Astrocyte (in vitro differentiated cells and primary cell): Measurements from ENCODE around the gene NPTN. TPM values are rescaled to one million over a fixed set of nuclear protein-coding genes. Genes with fewer than 3 reads are reported as not detected.

ENCODE experiments used
- DNase-seq: peaks from one replicate; pipeline ENCODE4 v3.0.0-alpha.2; 2010; ENCODE audit warnings: low read depth
- FAIRE-seq: peaks from 2 replicates; lab custom pipeline; 2011; peaks lifted over from hg19 to GRCh38; lab: Jason Lieb, UNC
- H2AFZ ChIP-seq: 2 replicates; pipeline ENCODE4 v1.6.0; 2012; ENCODE audit warnings: low read depth, low read length, inconsistent platforms
- H3K27ac ChIP-seq: 2 replicates; pipeline ENCODE4 v1.5.1; 2011; ENCODE audit warnings: low read depth, low read length, inconsistent platforms
- H3K27me3 ChIP-seq: 2 replicates; pipeline ENCODE4 v1.6.0; 2011; ENCODE audit warnings: low read length, inconsistent platforms; ENCODE audit not compliant: insufficient read depth
- H3K36me3 ChIP-seq: 2 replicates; pipeline ENCODE4 v1.5.1; 2011; ENCODE audit warnings: low read length, inconsistent platforms; ENCODE audit not compliant: insufficient read depth
- H3K4me1 ChIP-seq: 2 replicates; pipeline ENCODE4 v1.5.1; 2011; ENCODE audit warnings: low read length, inconsistent platforms; ENCODE audit not compliant: insufficient read depth
- H3K4me2 ChIP-seq: 2 replicates; pipeline ENCODE4 v1.6.0; 2012; ENCODE audit warnings: low read length, inconsistent platforms
- H3K4me3 ChIP-seq: 2 replicates; pipeline ENCODE4 v1.5.1; 2011; ENCODE audit warnings: low read depth, mild to moderate bottlenecking, low read length, inconsistent platforms; ENCODE audit not compliant: insufficient read depth
- H3K79me2 ChIP-seq: 2 replicates; pipeline ENCODE4 v1.6.0; 2012; ENCODE audit warnings: mild to moderate bottlenecking, low read length, inconsistent platforms; ENCODE audit not compliant: insufficient read depth
- H3K9ac ChIP-seq: 2 replicates; pipeline ENCODE4 v1.6.0; 2012; ENCODE audit warnings: mild to moderate bottlenecking, low read length, inconsistent platforms
- H3K9me3 ChIP-seq: 2 replicates; pipeline ENCODE4 v1.5.1; 2012; ENCODE audit warnings: low read depth, mild to moderate bottlenecking, low read length, inconsistent platforms; ENCODE audit not compliant: insufficient read depth
- H4K20me1 ChIP-seq: 2 replicates; pipeline ENCODE4 v1.6.0; 2012; ENCODE audit warnings: low read length, inconsistent platforms; ENCODE audit not compliant: insufficient read depth
- H3K27ac Mint-ChIP-seq: one replicate; pipeline ENCODE4 v1.8.0; 2021; ENCODE audit warnings: mild to moderate bottlenecking, mixed read lengths; ENCODE audit not compliant: unreplicated experiment
- H3K27me3 Mint-ChIP-seq: one replicate; pipeline ENCODE4 v1.8.0; 2021; ENCODE audit warnings: low read depth, mixed read lengths; ENCODE audit not compliant: unreplicated experiment
- H3K36me3 Mint-ChIP-seq: one replicate; pipeline ENCODE4 v1.8.0; 2021; ENCODE audit warnings: low read depth, mixed read lengths; ENCODE audit not compliant: unreplicated experiment
- H3K4me1 Mint-ChIP-seq: one replicate; pipeline ENCODE4 v1.8.0; 2021; ENCODE audit warnings: low read depth, mixed read lengths; ENCODE audit not compliant: unreplicated experiment
- H3K4me3 Mint-ChIP-seq: one replicate; pipeline ENCODE4 v1.8.0; 2021; ENCODE audit warnings: mild to moderate bottlenecking, moderate library complexity, mixed read lengths; ENCODE audit not compliant: unreplicated experiment
- H3K9me3 Mint-ChIP-seq: one replicate; pipeline ENCODE4 v1.8.0; 2021; ENCODE audit warnings: mild to moderate bottlenecking, mixed read lengths; ENCODE audit not compliant: unreplicated experiment
- EZH2 ChIP-seq: IDR thresholded peaks from 2 replicates; pipeline ENCODE4 v1.6.1; 2012; ENCODE audit warnings: mild to moderate bottlenecking, low read length, inconsistent platforms; ENCODE audit not compliant: insufficient read depth
- total RNA-seq: library from RNA; stranded (reverse); gene quantifications from 2 replicates; pipeline ENCODE4 v1.2.1, GENCODE V29; 2021
- TF ChIP-seq, protein P1 (sequence below): IDR thresholded peaks from 2 replicates; pipeline ENCODE4 v1.5.1; 2011; ENCODE audit warnings: low read depth, mild to moderate bottlenecking, inconsistent platforms, low read length, moderate library complexity; ENCODE audit not compliant: insufficient read depth

The NPTN gene
- total RNA-seq, 1 donor from 2014 or later: 281 TPM

DNA sequence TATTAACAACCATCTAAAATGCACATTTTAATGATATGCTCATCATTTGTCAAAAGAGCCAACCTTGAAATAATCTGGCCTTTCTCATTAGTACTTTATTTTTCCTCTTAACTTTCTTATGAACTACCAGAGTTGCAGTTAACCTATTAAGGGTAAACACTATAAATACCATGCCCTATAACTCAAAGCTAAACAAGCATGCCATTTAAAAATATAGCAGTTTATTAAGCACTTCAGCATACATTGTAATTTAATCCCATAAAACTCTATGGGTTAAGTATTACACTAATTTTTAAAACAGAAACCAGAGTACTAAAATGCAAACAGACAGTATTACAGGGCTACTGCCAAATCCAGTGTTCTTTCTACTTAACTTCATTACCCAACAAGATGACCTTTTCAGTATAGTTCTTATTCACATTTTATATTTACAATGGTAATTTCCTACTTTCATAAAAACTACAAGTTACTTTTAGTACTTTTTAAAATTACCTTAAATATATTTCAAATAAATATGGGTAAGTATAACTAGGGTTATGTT is 11.8 kb downstream of the NPTN start:
- Mint-ChIP-seq H3K9me3 (no peaks in the 10 kb centered on the region), H3K4me3 (no peak overlapping the region), H3K27ac (no peak overlapping the region), H3K27me3 (no peaks in the 10 kb centered on the region), H3K36me3 (no peaks in the 10 kb centered on the region), H3K4me1 (peaks cover 44% of the 10 kb centered on the region)
- H3K36me3 ChIP-seq: no peaks in the 10 kb centered on the region
- no peak overlapping the region for H3K4me3 ChIP-seq
- no peak overlapping the region for H3K4me2 ChIP-seq
- no peak for TF ChIP-seq EZH2
- TF ChIP-seq, protein P1, sequence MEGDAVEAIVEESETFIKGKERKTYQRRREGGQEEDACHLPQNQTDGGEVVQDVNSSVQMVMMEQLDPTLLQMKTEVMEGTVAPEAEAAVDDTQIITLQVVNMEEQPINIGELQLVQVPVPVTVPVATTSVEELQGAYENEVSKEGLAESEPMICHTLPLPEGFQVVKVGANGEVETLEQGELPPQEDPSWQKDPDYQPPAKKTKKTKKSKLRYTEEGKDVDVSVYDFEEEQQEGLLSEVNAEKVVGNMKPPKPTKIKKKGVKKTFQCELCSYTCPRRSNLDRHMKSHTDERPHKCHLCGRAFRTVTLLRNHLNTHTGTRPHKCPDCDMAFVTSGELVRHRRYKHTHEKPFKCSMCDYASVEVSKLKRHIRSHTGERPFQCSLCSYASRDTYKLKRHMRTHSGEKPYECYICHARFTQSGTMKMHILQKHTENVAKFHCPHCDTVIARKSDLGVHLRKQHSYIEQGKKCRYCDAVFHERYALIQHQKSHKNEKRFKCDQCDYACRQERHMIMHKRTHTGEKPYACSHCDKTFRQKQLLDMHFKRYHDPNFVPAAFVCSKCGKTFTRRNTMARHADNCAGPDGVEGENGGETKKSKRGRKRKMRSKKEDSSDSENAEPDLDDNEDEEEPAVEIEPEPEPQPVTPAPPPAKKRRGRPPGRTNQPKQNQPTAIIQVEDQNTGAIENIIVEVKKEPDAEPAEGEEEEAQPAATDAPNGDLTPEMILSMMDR: no peak
- FAIRE-seq (no peak), DNase-seq (no peak)
- peaks cover 95% of the 10 kb centered on the region for H4K20me1 ChIP-seq
- no peaks in the 10 kb centered on the region for H3K27me3 ChIP-seq
- H3K79me2 ChIP-seq: peaks cover 100% of the 10 kb centered on the region
- H3K9me3 ChIP-seq: no peaks in the 10 kb centered on the region
- peaks cover 8% of the 10 kb centered on the region for H3K4me1 ChIP-seq
- no peak overlapping the region for H3K27ac ChIP-seq
- no peak overlapping the region for H3K9ac ChIP-seq
- no peak overlapping the region for H2AFZ ChIP-seq

DNA sequence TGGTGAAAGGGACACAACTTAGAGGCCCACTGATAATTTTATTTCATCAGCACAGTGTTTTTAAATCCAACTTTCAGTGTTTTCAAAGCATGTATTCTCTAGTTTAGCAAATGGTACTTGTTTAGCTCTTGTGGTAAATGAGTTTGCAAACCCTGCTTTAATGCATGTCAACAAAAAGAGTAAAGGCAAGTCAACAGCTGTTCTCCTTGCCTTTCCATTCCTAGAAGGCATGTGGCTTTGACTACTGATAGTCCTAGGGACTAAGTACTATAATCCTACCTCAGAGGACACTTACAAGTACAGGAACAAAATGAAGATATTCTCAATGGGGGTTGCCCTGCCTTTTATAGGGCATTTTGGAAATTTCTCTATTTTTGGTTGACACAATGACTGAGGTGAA is 13.1 kb downstream of the NPTN start:
- Mint-ChIP-seq H3K9me3 (no peaks in the 10 kb centered on the region), H3K4me1 (peaks cover 44% of the 10 kb centered on the region), H3K36me3 (no peaks in the 10 kb centered on the region), H3K4me3 (no peak overlapping the region), H3K27me3 (no peaks in the 10 kb centered on the region), H3K27ac (no peak overlapping the region)
- Histone ChIP-seq H3K9me3 (no peaks in the 10 kb centered on the region), H3K79me2 (peaks cover 100% of the 10 kb centered on the region), H2AFZ (no peak overlapping the region), H3K4me3 (no peak overlapping the region), H3K27ac (no peak overlapping the region), H4K20me1 (peaks cover 95% of the 10 kb centered on the region), H3K9ac (no peak overlapping the region), H3K4me2 (no peak overlapping the region), H3K4me1 (peaks cover 8% of the 10 kb centered on the region), H3K36me3 (no peaks in the 10 kb centered on the region), H3K27me3 (no peaks in the 10 kb centered on the region)
- DNase-seq (no peak), FAIRE-seq (no peak)
- TF ChIP-seq EZH2: no peak
- TF ChIP-seq, protein P1: no peak

DNA sequence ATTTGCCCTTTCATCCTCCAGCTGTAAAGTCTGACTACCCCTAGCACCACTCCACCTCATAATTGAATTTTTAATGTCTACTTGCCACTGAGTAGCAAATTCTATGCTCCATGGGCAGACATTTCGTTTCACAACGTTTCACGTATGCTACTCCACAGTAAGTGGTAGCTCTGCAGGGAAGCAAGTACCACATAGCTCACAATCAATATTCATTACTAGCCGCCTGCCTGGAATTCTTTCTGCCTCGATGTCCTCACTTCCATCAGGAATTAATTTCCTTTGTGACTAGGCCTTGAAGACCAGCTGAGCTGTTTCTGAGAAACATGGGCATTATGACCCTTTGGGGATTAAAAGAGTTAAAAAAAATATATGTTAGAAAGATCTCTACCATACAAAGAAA is 15.3 kb downstream of the NPTN start:
- no peak overlapping the region for H3K4me2 ChIP-seq
- TF ChIP-seq, protein P1: no peak
- TF ChIP-seq EZH2: no peak
- no peak overlapping the region for H3K4me3 ChIP-seq
- Mint-ChIP-seq H3K36me3 (no peaks in the 10 kb centered on the region), H3K9me3 (no peaks in the 10 kb centered on the region), H3K27ac (no peak overlapping the region), H3K27me3 (no peaks in the 10 kb centered on the region), H3K4me1 (peaks cover 32% of the 10 kb centered on the region), H3K4me3 (no peak overlapping the region)
- no peak overlapping the region for H3K27ac ChIP-seq
- peaks cover 89% of the 10 kb centered on the region for H4K20me1 ChIP-seq
- FAIRE-seq (no peak), DNase-seq (no peak)
- H3K4me1 ChIP-seq: peaks cover 6% of the 10 kb centered on the region
- no peak overlapping the region for H3K9ac ChIP-seq
- no peaks in the 10 kb centered on the region for H3K36me3 ChIP-seq
- no peaks in the 10 kb centered on the region for H3K27me3 ChIP-seq
- no peak overlapping the region for H2AFZ ChIP-seq
- H3K79me2 ChIP-seq: peaks cover 100% of the 10 kb centered on the region
- H3K9me3 ChIP-seq: no peaks in the 10 kb centered on the region
